Neural crest cell (in vitro differentiated cells): ENCODE results near the gene RTCB. TPM values are rescaled to one million over a fixed set of nuclear protein-coding genes. Genes with fewer than 3 reads are reported as not detected.

Experiments
- DNase-seq: peaks from one replicate; pipeline ENCODE4 v3.0.0; 2021; ENCODE audit warnings: low read depth, mixed read lengths, low spot score
- H3K27ac Mint-ChIP-seq: one replicate; pipeline ENCODE4 v1.8.0; 2021; ENCODE audit warnings: mild to moderate bottlenecking, mixed read lengths; ENCODE audit not compliant: unreplicated experiment
- H3K27me3 Mint-ChIP-seq: 2 replicates; pipeline ENCODE4 v1.8.0; 2021; ENCODE audit warnings: low read depth, mild to moderate bottlenecking, mixed read lengths
- H3K36me3 Mint-ChIP-seq: 2 replicates; pipeline ENCODE4 v1.8.0; 2021; ENCODE audit warnings: low read depth, mild to moderate bottlenecking, mixed read lengths
- H3K4me1 Mint-ChIP-seq: 2 replicates; pipeline ENCODE4 v1.8.0; 2021; ENCODE audit warnings: mixed read lengths
- H3K4me3 Mint-ChIP-seq: one replicate; pipeline ENCODE4 v1.8.0; 2021; ENCODE audit warnings: mild to moderate bottlenecking, mixed read lengths
- H3K9me3 Mint-ChIP-seq: 2 replicates; pipeline ENCODE4 v1.8.0; 2021; ENCODE audit warnings: mixed read lengths
- total RNA-seq: library from RNA; stranded (reverse); gene quantifications from 2 replicates; pipeline ENCODE4 v1.2.1, GENCODE V29; 2021
- TF ChIP-seq, protein P1 (sequence below): fragments of 200-600 bp; sonication (generic); conservative IDR thresholded peaks from 2 replicates; pipeline ENCODE4 v1.5.0; 2021; ENCODE audit warnings: antibody characterized with exemption, mild to moderate bottlenecking

Gene RTCB
- total RNA-seq, 1 donor from 2014 or later, result 117 TPM

DNA sequence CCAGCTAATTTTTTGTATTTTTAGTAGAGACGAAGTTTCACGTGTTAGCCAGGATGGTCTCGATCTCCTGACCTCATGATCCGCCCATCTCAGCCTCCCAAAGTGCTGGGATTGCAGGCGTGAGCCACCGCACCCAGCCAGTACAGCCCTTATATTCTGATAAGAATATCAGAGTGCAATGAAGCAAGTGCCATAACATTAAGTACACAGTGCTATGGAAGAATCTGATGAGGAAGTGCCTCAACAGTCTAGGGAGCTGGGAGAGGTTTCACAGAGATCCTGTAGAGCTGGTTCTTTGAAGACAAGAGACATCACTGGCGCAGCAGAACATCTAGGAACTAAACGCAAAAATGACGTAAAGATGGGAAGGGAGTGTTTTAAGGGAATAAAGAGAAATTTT lies 2.1 kb downstream of the RTCB start:
- TF ChIP-seq, protein P1, sequence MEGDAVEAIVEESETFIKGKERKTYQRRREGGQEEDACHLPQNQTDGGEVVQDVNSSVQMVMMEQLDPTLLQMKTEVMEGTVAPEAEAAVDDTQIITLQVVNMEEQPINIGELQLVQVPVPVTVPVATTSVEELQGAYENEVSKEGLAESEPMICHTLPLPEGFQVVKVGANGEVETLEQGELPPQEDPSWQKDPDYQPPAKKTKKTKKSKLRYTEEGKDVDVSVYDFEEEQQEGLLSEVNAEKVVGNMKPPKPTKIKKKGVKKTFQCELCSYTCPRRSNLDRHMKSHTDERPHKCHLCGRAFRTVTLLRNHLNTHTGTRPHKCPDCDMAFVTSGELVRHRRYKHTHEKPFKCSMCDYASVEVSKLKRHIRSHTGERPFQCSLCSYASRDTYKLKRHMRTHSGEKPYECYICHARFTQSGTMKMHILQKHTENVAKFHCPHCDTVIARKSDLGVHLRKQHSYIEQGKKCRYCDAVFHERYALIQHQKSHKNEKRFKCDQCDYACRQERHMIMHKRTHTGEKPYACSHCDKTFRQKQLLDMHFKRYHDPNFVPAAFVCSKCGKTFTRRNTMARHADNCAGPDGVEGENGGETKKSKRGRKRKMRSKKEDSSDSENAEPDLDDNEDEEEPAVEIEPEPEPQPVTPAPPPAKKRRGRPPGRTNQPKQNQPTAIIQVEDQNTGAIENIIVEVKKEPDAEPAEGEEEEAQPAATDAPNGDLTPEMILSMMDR, result no peak
- H3K4me3 Mint-ChIP-seq, result peak overlapping the region; percentile 99
- H3K27me3 Mint-ChIP-seq, result peaks cover 8% of the 10 kb centered on the region
- H3K27ac Mint-ChIP-seq, result no peak overlapping the region
- peaks cover 26% of the 10 kb centered on the region for H3K4me1 Mint-ChIP-seq
- no peak for DNase-seq
- H3K9me3 Mint-ChIP-seq, result no peaks in the 10 kb centered on the region
- H3K36me3 Mint-ChIP-seq, result peaks cover 3% of the 10 kb centered on the region

DNA sequence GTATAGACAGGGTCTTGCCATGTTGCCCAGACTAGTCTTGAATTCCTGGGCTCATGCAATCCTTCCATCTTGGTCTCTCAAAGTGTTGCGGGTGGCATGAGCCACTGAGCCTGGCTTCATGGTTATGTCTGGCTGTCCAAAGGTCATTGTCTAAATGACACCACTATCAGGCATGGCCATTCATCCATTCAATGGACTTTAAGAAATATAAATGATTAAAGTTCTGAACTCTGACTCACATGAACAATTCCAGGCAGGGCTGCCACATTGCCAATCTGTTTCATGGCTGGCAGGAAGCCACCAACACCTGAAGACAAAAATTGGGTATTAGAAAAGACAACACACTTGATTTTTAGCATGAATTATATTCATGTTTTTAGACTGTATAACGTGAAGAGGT lies 4.1 kb downstream of the RTCB start:
- Mint-ChIP-seq H3K27me3 (no peaks in the 10 kb centered on the region), H3K36me3 (peaks cover 7% of the 10 kb centered on the region), H3K9me3 (no peaks in the 10 kb centered on the region), H3K27ac (no peak overlapping the region), H3K4me3 (no peak overlapping the region), H3K4me1 (peaks cover 26% of the 10 kb centered on the region)
- TF ChIP-seq, protein P1, result no peak
- DNase-seq, result no peak

- Mint-ChIP-seq H3K27me3 (no peaks in the 10 kb centered on the region), H3K4me3 (peak overlapping the region; percentile 0), H3K36me3 (peaks cover 7% of the 10 kb centered on the region), H3K9me3 (no peaks in the 10 kb centered on the region), H3K4me1 (peaks cover 21% of the 10 kb centered on the region), H3K27ac (no peak overlapping the region)
- TF ChIP-seq, protein P1, result no peak
- no peak for DNase-seq
Measured at GRCh38 chr22:32407312-32407711, 4.7 kb downstream of the RTCB start.

GRCh38 chr22:32404021-32404420 lies 8.0 kb downstream of the RTCB start:
- DNase-seq, result no peak
- Mint-ChIP-seq H3K4me1 (no peaks in the 10 kb centered on the region), H3K27ac (no peak overlapping the region), H3K36me3 (peaks cover 10% of the 10 kb centered on the region), H3K27me3 (no peaks in the 10 kb centered on the region), H3K9me3 (no peaks in the 10 kb centered on the region), H3K4me3 (no peak overlapping the region)
- TF ChIP-seq, protein P1, result no peak

- peaks cover 14% of the 10 kb centered on the region for H3K36me3 Mint-ChIP-seq
- H3K9me3 Mint-ChIP-seq, result no peaks in the 10 kb centered on the region
- H3K27ac Mint-ChIP-seq, result no peak overlapping the region
- H3K27me3 Mint-ChIP-seq, result no peaks in the 10 kb centered on the region
- no peaks in the 10 kb centered on the region for H3K4me1 Mint-ChIP-seq
- no peak for DNase-seq
- TF ChIP-seq, protein P1, result no peak
- no peak overlapping the region for H3K4me3 Mint-ChIP-seq
Measured at GRCh38 chr22:32401486-32401885, 10.6 kb downstream of the RTCB start.

GRCh38 chr22:32396746-32397145 lies 15.3 kb downstream of the RTCB start:
- Mint-ChIP-seq H3K27me3 (no peaks in the 10 kb centered on the region), H3K9me3 (no peaks in the 10 kb centered on the region), H3K4me1 (no peaks in the 10 kb centered on the region), H3K36me3 (peaks cover 18% of the 10 kb centered on the region), H3K4me3 (no peak overlapping the region), H3K27ac (no peak overlapping the region)
- TF ChIP-seq, protein P1, result no peak
- no peak for DNase-seq
